HL-60 (cell line): ENCODE data around the gene HOXD12.

ENCODE experiments used
- DNase-seq, 2 experiments: peaks; one replicate each; pipeline ENCODE4 v3.0.0-alpha.2; 2010 to 2020; ENCODE audit warnings: low read depth in 1 of 2, low spot score in 1 of 2
- H3K27ac ChIP-seq: fragments of 250-450 bp; sonication (Bioruptor Pico); replicated peaks from 2 replicates; pipeline ENCODE4 v1.5.1; 2020; ENCODE audit warnings: mild to moderate bottlenecking, moderate library complexity
- H3K27me3 ChIP-seq: fragments of 250-450 bp; sonication (Bioruptor Pico); 2 replicates; pipeline ENCODE4 v1.5.1; 2021; ENCODE audit warnings: mild to moderate bottlenecking, moderate library complexity; ENCODE audit not compliant: insufficient read depth, poor library complexity, severe bottlenecking
- H3K4me3 ChIP-seq: replicated peaks from 2 replicates; pipeline ENCODE4 v1.5.1; 2011; ENCODE audit warnings: mild to moderate bottlenecking, control low read depth, low read length; ENCODE audit not compliant: insufficient read depth
- CTCF ChIP-seq: IDR thresholded peaks from one replicate; pipeline ENCODE4 v1.5.1; 2011; ENCODE audit warnings: low read length, control low read depth, inconsistent platforms; ENCODE audit not compliant: insufficient read depth
- GABPA ChIP-seq: IDR thresholded peaks from 2 replicates; pipeline ENCODE4 v1.6.1; 2012; ENCODE audit warnings: low read depth
- POLR2AphosphoS5 ChIP-seq: IDR thresholded peaks from 2 replicates; pipeline ENCODE4 v1.6.1; 2012; ENCODE audit warnings: low read depth
- REST ChIP-seq: IDR thresholded peaks from 2 replicates; pipeline ENCODE4 v1.6.1; 2012; ENCODE audit warnings: low read depth; ENCODE audit not compliant: insufficient replicate concordance
- SPI1 ChIP-seq: IDR thresholded peaks from 2 replicates; pipeline ENCODE4 v1.6.1; 2012; ENCODE audit warnings: low read depth, mild to moderate bottlenecking, borderline replicate concordance

The HOXD12 gene

GRCh38 chr2:176114930-176115625 is 15.5 kb downstream of the HOXD12 start:
- H3K4me3 ChIP-seq, result no peak overlapping the region
- no peak for DNase-seq
- no peak overlapping the region for H3K27ac ChIP-seq
- TF ChIP-seq GABPA (no peak), SPI1 (peak; percentile 22; the same call in 1 of the 2 replicates)
- peaks cover 83% of the 10 kb centered on the region for H3K27me3 ChIP-seq

- TF ChIP-seq SPI1 (no peak), CTCF (no peak), GABPA (no peak), REST (no peak), POLR2AphosphoS5 (no peak)
- Histone ChIP-seq H3K27ac (no peak within 1 kb of the TSS), H3K27me3 (peaks cover 90% of the 10 kb centered on the region), H3K4me3 (no peak within 1 kb of the TSS)
- no peak for DNase-seq
These were observed 16.6 kb downstream of the HOXD12 start, which contains the start of gene HOXD10 for GRCh38 chr2:176115883-176116813. Gene HOXD10, plus strand, starts transcription at chr2:176116778. Its CDS starts 56 bp downstream, at chr2:176116834.

- TF ChIP-seq CTCF (no peak), GABPA (no peak), SPI1 (no peak)
- H3K4me3 ChIP-seq, result no peak overlapping the region
- H3K27me3 ChIP-seq, result peaks cover 93% of the 10 kb centered on the region
- no peak overlapping the region for H3K27ac ChIP-seq
- no peak for DNase-seq
These were observed 17.7 kb downstream of the HOXD12 start for GRCh38 chr2:176117162-176117822.

- no peak overlapping the region for H3K27ac ChIP-seq
- no peak for DNase-seq
- H3K4me3 ChIP-seq, result no peak overlapping the region
- peaks cover 93% of the 10 kb centered on the region for H3K27me3 ChIP-seq
- TF ChIP-seq POLR2AphosphoS5 (no peak), REST (no peak), CTCF (no peak), SPI1 (no peak), GABPA (no peak)
These were observed 18.3 kb downstream of the HOXD12 start for GRCh38 chr2:176117823-176118371.
